HG03280 (cell line): ENCODE measurements around the gene CNIH2.
"Not testable (repeated sequence)": the region's sequence is repeated elsewhere in the genome, so short reads cannot be mapped to it uniquely, and the experiment has no call there.

Source experiments
- ATAC-seq: cut with Tn5 transposase; IDR thresholded peaks from one replicate; pipeline ENCODE4 v1.9.1; 2021; ENCODE audit warnings: mild to moderate bottlenecking, moderate library complexity; ENCODE audit not compliant: unreplicated experiment

Gene CNIH2

GRCh38 chr11:66313321-66314185, 35.6 kb downstream of the CNIH2 start:
- no peak for ATAC-seq

GRCh38 chr11:66314186-66314501, 36.2 kb downstream of the CNIH2 start:
- ATAC-seq = no peak

- ATAC-seq = no peak
These were observed 36.9 kb downstream of the CNIH2 start for GRCh38 chr11:66314561-66315497.

GRCh38 chr11:66315498-66315885, 37.5 kb downstream of the CNIH2 start:
- no peak for ATAC-seq

GRCh38 chr11:66315921-66316811, 38.2 kb downstream of the CNIH2 start:
- no peak for ATAC-seq

- ATAC-seq = no peak
These were observed 38.9 kb downstream of the CNIH2 start, which contains the start of gene CD248 for GRCh38 chr11:66316849-66317251. TSS of gene CD248 (minus strand) at chr11:66317044. CDS start at chr11:66317027, 17 bp downstream.

GRCh38 chr11:66317322-66317722, 39.3 kb downstream of the CNIH2 start:
- no peak for ATAC-seq

- ATAC-seq = no peak
These were observed 40.0 kb downstream of the CNIH2 start for GRCh38 chr11:66317723-66318599.

GRCh38 chr11:66318600-66318970, 40.6 kb downstream of the CNIH2 start:
- ATAC-seq = no peak

- not testable (repeated sequence) for ATAC-seq
These were observed 42.3 kb downstream of the CNIH2 start for GRCh38 chr11:66320289-66320688.

- not testable (repeated sequence) for ATAC-seq
These were observed 42.8 kb downstream of the CNIH2 start for GRCh38 chr11:66320748-66321147.

GRCh38 chr11:66321606-66322005, 43.6 kb downstream of the CNIH2 start:
- no peak for ATAC-seq

GRCh38 chr11:66322732-66323427, 44.9 kb downstream of the CNIH2 start:
- no peak for ATAC-seq

GRCh38 chr11:66323684-66324083, 45.7 kb downstream of the CNIH2 start:
- ATAC-seq = no peak

GRCh38 chr11:66324664-66325063, 46.7 kb downstream of the CNIH2 start:
- no peak for ATAC-seq

- ATAC-seq = no peak
These were observed 47.3 kb downstream of the CNIH2 start for GRCh38 chr11:66325263-66325671.

GRCh38 chr11:66326261-66327111, 48.5 kb downstream of the CNIH2 start:
- no peak for ATAC-seq
